ENCODE measurements around the gene SKOR1. TPM values are rescaled to one million over a fixed set of nuclear protein-coding genes. Genes with fewer than 3 reads are reported as not detected.

SKOR1 gene
- total and polyA plus RNA-seq, 7 donors: 0.06 to 0.48 (median 0.13) TPM

DNA sequence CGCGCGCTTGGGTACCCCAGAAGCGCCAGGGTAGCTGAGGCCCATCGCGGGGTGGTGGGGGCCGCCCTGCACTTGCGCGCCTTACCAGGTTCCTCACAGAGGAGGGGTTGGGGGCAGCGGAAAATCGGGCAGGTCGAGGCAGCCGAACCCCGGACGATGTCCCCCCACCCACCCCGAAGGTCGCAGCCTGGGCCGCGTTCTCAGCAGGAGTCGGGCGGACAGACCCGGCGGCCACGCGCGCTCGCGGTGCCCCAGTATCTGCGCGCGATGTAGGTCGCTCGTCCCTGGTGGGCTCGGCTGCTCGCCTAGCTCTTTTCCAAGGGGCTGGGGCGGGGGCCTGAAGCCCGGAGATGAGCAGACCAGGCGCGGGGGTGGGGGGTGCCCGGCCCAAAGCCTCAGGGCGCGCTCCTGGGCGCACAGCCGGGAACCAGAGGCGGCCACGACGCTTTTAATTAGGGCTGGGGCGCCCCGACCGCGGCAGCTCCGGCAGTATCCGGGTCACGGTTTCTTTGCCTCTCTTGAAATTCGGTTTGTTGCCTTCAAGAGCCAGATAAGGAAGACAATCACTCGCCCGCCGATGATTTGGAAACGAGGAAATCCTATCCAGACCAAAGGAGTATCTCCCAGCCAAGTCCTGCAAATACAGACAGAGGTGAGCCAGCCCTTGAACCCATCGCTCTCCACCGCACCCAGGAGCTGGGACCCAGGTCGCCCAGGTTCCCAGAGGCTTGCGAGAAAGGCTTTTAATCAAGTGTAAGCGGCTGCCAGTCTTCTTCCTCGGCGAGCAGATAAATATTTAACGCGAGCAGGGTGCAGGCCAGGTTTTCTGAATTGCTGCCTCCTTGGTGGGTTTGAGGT, 4.6 kb downstream of the SKOR1 start:
- H3K27ac ChIP-seq: no peak overlapping the region
- DNase-seq: peak in 1 of 2 donors; percentile 44
- H3K36me3 ChIP-seq (ENCODE audit: insufficient read depth in 1 of 2, low read depth in 1 of 2): no peaks in the 10 kb centered on the region
- ATAC-seq: no peak
- TF ChIP-seq, protein P1, sequence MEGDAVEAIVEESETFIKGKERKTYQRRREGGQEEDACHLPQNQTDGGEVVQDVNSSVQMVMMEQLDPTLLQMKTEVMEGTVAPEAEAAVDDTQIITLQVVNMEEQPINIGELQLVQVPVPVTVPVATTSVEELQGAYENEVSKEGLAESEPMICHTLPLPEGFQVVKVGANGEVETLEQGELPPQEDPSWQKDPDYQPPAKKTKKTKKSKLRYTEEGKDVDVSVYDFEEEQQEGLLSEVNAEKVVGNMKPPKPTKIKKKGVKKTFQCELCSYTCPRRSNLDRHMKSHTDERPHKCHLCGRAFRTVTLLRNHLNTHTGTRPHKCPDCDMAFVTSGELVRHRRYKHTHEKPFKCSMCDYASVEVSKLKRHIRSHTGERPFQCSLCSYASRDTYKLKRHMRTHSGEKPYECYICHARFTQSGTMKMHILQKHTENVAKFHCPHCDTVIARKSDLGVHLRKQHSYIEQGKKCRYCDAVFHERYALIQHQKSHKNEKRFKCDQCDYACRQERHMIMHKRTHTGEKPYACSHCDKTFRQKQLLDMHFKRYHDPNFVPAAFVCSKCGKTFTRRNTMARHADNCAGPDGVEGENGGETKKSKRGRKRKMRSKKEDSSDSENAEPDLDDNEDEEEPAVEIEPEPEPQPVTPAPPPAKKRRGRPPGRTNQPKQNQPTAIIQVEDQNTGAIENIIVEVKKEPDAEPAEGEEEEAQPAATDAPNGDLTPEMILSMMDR (IDR thresholded peaks at IDR 0.05): no peak
- intact Hi-C loops (cut with DNase I): loop anchor here in 1 of 2 donors (10.0 kb wide), 2 partner anchors 325 to 375 kb away; no protein-coding TSS in a partner anchor
- H3K4me1 ChIP-seq: peaks cover 15% of the 10 kb centered on the region
- no peak overlapping the region for H3K4me3 ChIP-seq
- H3K27me3 ChIP-seq (ENCODE audit: insufficient read depth in 3 of 3, low read length in 2 of 3): peaks cover 0 to 97% (median 58%) of the 10 kb centered on the region in 3 donors
- no peaks in the 10 kb centered on the region for H3K9me3 ChIP-seq
- 40 to 56% (median 54%) methylated on average over 49 to 68 of the region's 68 CpGs for WGBS, 3 donors

DNA sequence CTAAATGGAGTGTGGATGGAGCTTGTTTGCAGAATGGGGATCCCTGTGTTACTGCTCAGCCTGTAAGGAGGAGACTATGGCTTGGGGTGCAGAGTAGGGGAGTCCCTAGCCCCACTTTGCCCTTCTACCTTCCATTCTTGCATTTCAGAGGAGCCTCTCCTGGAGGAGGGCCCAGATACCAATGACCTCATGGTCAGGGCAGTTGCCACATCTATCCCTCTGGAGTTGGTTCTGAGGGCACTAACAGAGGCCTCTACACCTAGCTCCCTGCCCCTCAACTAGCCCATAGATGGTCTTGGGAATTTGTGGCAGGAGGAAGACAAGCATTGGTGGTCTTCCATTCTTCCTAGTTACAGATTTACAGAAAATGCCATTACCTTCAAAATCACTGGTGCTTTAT, 6.1 kb downstream of the SKOR1 start:
- Histone ChIP-seq H3K4me1 (peaks cover 11% of the 10 kb centered on the region), H3K27me3 (ENCODE audit: insufficient read depth in 3 of 3, low read length in 2 of 3) (peaks cover 0 to 90% (median 48%) of the 10 kb centered on the region in 3 donors)
- intact Hi-C loops (cut with DNase I): loop anchor here in 1 of 2 donors (10.0 kb wide), 2 partner anchors 327 to 377 kb away; no protein-coding TSS in a partner anchor

DNA sequence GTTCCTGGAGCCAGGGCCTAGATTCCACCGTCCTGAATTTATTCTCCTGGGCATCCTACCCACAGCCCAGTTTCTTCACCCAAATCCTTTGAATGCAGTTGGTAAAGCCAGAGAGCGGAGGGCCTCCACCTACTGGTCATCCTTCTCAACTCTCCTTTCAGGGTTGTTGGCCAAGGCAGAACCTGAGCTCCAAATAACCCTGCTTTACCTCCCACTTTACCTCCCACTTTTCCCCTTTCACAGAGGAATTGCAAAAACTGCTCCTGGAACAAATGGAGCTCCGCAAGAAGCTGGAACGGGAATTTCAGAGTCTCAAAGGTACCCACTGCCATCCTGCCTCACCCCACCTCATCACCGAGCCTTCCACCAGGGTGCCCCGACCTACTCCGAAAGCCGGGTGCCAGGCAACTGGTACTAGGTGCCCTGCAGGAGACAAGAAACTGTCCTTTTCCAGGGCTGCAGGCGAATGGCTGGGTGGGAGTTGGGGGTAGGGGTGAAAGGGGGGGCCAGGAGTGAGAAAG, 6.8 kb downstream of the SKOR1 start:
- DNase-seq: peak in 1 of 2 donors; percentile 29
- WGBS, 3 donors: 49 to 53% (median 50%) methylated on average over 9 of the region's 9 CpGs
- intact Hi-C loops (cut with DNase I): loop anchor here in 1 of 2 donors (10.0 kb wide), 2 partner anchors 327 to 377 kb away; no protein-coding TSS in a partner anchor
- TF ChIP-seq, protein P1 (IDR thresholded peaks at IDR 0.05): no peak
- no peak for ATAC-seq
- Histone ChIP-seq H3K27me3 (ENCODE audit: insufficient read depth in 3 of 3, low read length in 2 of 3) (peaks cover 0 to 83% (median 43%) of the 10 kb centered on the region in 3 donors), H3K4me3 (no peak overlapping the region), H3K27ac (no peak overlapping the region), H3K36me3 (ENCODE audit: insufficient read depth in 1 of 2, low read depth in 1 of 2) (no peaks in the 10 kb centered on the region), H3K4me1 (peaks cover 11% of the 10 kb centered on the region), H3K9me3 (no peaks in the 10 kb centered on the region)

More for the DNA sequence above, 6.1 kb downstream of the SKOR1 start:
- DNase-seq: peak in 1 of 2 donors; percentile 12
- TF ChIP-seq, protein P1 (IDR thresholded peaks at IDR 0.05): no peak
- Histone ChIP-seq H3K9me3 (no peaks in the 10 kb centered on the region), H3K4me3 (no peak overlapping the region), H3K27ac (no peak overlapping the region), H3K36me3 (ENCODE audit: insufficient read depth in 1 of 2, low read depth in 1 of 2) (no peaks in the 10 kb centered on the region)
- ATAC-seq: no peak

DNA sequence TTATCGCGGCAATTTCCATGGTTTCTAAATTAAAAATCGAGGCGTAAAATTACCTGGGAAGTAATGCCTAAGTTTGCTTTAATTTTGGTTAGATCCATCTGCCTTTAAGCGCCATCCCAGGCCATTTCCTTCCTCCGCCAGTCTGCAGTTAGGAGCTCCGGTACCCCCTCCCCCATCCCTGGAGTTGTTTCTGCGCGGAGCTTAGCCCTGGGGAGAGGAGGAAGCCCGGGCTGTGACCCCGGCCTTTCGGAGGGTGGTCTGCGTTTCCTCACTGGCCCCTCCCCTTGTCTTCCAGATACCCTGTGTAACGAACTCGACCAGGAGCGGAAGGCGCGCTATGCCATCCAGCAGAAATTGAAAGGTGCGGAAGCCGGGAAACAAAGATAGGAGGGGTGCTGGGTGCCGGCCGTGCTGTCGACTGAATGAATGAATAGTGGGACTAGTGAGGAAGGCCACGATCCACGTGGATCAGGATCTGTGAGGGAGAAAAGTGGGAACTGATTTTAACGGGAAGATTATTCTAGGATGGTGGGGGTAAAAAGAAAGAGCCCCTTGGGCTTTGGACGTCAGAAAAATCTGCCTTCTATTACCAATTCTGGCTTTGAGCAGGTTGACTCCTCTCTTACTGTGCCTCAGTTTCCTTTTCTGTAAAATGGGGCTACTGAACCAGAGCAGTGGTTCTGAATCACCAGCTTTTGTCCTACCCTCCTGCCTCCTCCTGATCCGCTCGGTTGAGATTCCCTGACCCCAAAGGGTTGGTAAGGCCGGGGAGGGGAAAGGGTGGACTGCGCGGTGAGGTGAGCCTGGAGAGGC, 7.8 kb downstream of the SKOR1 start:
- Histone ChIP-seq H3K4me1 (peaks cover 11% of the 10 kb centered on the region), H3K4me3 (peak overlapping the region; percentile 51), H3K36me3 (ENCODE audit: insufficient read depth in 1 of 2, low read depth in 1 of 2) (no peaks in the 10 kb centered on the region), H3K27me3 (ENCODE audit: insufficient read depth in 3 of 3, low read length in 2 of 3) (peaks cover 0 to 73% (median 39%) of the 10 kb centered on the region in 3 donors), H3K27ac (no peak overlapping the region), H3K9me3 (no peaks in the 10 kb centered on the region)
- ATAC-seq (no peak), DNase-seq (peak in 1 of 2 donors; percentile 39)
- intact Hi-C loops (cut with DNase I): loop anchor here in 1 of 2 donors (10.0 kb wide), 2 partner anchors 328 to 378 kb away; no protein-coding TSS in a partner anchor
- 34 to 38% (median 34%) methylated on average over 31 to 32 of the region's 32 CpGs for WGBS, 3 donors
- TF ChIP-seq, protein P1 (IDR thresholded peaks at IDR 0.05): no peak
